Stimulated activated CD8-positive, alpha-beta memory T cell treated with anti-CD3 and anti-CD28 coated beads, Interleukin-12 subunit alpha, Interleukin-12 subunit beta, amount 100 ng/mL, for 24 hours (primary cell): ENCODE data around the gene RAN.
"Not testable (repeated sequence)": the region's sequence is repeated elsewhere in the genome, so short reads cannot be mapped to it uniquely, and the experiment has no call there.

ENCODE experiments used
- DNase-seq: peaks from one replicate; pipeline ENCODE4 v3.0.0-alpha.2; 2020; ENCODE audit errors: extremely low read depth

RAN gene

DNA sequence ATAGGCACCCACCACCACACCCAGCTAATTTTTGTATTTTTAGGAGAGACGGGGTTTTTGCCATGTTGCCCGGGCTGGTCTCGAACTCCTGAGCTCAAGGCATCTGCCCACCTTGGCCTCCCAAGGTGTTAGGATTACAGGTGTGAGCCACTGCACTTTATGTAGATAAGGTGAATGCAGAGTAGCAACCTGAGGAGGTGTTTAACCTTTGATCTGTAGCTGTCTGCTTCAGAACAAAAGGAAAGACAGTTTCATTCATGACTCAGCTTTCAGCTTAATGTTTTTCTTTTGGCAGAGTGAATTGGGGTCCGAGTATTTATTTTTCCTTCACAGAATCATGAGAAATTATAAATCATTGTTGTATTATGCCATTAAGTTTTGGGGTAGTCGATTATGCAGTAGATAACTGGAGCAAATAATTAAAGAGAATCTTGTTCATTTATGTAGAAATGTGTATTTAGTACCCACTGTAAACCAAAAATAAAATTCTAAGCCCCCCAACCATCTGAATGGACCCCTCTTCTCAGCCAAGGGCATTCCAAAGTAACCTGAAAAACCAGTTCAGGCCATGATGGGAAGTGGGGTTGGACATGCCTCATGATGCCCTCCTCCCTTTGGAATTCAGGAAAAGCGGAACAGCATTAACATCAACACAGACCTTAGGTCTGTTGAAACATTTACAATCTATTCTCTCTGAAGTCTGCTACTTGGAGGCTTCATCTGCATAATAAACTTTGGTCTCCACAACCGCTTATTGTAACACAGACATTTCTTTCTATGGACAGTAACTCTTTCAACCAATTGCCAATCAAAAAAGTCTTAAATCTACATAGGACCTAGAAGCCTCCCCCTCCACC, 22.1 kb upstream of the RAN start:
- no peak for DNase-seq

- DNase-seq, result no peak
Measured at GRCh38 chr12:130850418-130851021, 21.3 kb upstream of the RAN start.

GRCh38 chr12:130856088-130856487, 15.8 kb upstream of the RAN start:
- no peak for DNase-seq

GRCh38 chr12:130858084-130858483, 13.8 kb upstream of the RAN start:
- DNase-seq, result no peak

DNA sequence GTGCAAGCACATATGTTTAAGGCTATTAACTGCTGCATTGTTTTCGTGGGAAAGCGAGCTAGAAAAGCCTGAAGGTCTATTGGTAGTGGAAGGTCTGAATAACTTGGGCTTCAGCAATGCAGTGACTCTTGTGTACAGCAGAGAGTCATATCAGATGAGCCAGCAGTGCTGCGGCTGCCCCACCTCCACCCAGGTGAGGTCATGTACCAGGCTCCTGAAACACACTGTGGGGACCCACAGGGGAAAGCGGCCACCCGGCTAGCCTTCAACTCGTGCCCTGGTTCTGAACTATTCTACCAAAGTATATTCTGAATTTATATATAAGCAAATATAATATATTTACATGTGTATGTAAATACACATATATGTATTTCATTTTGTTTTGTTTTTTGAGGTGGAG, 12.7 kb upstream of the RAN start:
- no peak for DNase-seq

DNA sequence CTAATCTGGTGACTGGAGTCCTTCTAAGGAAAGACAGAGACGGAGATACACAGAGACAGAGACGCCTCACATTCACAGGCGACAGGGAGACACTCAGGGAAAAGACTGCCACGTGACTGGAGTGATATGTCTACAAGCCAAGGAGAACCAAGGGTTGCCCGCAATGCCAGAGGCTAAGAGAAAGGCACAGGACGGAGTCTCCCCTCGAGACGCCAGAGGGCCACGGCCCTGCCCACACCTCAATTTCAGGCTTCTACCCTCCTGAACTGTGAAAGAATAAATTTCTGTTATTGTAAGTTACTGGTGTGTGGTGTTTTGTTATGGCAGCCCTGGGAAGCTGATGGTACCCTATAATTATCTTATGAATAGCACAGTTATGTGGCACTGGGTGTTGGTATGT, 11.6 kb upstream of the RAN start:
- no peak for DNase-seq

DNA sequence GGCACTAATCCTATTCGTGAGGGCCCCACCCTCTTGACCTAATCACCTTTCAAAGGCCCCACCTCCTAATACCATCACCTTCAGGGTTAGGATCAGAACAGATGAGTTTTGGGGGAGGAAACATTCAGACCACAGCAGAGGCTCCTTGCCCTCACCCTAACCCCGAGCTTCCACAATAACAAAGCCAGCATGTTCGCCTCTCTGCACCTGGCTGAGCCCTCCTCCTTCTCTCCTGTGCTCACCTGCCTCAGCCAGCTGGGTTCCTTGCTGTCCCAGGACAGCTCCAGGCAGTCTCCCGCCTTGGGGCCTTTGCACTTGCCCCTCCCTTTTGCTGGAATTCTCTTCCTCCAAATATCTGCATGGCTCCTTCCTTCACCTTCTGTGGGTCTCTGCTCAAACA, 9.7 kb upstream of the RAN start:
- no peak for DNase-seq

GRCh38 chr12:130862771-130863170, 9.1 kb upstream of the RAN start:
- not testable (repeated sequence) for DNase-seq

DNA sequence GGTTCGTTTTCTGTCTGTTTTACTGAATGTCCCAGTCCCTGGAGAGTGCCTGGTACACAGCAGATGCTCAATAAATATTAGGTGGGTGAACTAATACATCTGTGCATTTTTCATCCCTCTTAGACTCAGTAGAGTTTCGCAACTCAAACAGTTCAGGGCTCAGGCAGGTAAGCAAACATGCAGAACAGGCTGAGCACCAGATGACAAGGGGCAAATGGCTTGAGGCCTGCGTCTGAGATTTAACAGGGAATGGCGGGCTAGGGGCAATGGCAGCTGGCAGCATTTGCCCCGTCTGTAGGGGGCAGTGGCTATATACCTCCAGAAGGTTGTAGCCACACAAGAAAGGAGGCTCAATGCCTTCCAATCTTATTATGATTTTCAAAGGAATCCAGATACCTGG, 8.6 kb upstream of the RAN start:
- DNase-seq, result no peak

GRCh38 chr12:130868412-130868811, 3.5 kb upstream of the RAN start:
- DNase-seq, result no peak

- peak; percentile 52 for DNase-seq
Measured at GRCh38 chr12:130870442-130871285, 1.2 kb upstream of the RAN start.

DNA sequence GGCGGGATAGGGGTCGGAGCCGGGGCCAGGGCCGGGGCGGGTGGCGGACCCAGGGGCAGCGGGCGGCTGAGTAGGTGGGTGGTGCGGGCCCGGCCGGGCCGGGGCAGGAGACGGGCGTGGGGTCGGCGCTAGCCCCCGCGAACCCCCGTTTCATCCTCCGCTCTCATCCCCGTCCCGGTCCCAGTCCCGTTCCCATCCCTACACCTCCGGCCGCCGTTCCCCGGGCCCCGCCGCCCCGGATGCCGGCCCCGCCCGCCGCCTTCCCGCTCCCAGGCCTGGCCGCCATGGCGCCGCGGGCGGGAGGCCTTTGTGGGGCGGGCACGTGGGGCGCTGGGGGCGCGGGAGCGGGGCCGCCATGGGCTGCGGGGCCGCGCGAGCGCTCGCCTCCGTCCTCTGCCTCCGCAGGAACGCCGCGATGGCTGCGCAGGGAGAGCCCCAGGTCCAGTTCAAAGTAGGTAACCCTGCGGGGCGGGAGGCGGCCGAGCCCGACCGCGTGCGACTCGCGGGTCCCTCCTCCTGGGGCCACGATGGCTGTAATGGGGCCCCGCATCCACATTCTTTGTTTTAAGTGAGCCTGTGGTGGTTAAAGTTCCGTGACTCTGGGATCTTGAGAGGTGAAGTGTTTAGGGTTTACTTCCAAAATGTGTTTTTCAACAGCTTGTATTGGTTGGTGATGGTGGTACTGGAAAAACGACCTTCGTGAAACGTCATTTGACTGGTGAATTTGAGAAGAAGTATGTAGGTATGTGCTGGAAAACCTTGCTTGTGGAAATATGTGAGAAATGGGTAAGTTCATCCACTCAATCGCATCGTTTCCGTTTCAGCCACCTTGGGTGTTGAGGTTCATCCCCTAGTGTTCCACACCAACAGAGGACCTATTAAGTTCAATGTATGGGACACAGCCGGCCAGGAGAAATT, 572 bp downstream of the RAN start:
- DNase-seq, result no peak

- DNase-seq, result no peak
Measured at GRCh38 chr12:130873106-130873795, 1.4 kb downstream of the RAN start.

GRCh38 chr12:130873825-130874224, 2.0 kb downstream of the RAN start:
- DNase-seq, result no peak

- no peak for DNase-seq
Measured at GRCh38 chr12:130874696-130875095, 2.8 kb downstream of the RAN start.

- no peak for DNase-seq
Measured at GRCh38 chr12:130875193-130875592, 3.3 kb downstream of the RAN start.

DNA sequence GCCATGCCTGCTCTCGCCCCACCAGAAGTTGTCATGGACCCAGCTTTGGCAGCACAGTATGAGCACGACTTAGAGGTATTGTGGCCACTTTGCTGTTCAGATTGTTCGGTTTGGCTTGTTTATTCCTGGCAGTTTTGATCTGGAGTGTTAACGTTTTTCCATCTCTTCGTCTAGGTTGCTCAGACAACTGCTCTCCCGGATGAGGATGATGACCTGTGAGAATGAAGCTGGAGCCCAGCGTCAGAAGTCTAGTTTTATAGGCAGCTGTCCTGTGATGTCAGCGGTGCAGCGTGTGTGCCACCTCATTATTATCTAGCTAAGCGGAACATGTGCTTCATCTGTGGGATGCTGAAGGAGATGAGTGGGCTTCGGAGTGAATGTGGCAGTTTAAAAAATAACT, 3.8 kb downstream of the RAN start:
- not testable (repeated sequence) for DNase-seq

GRCh38 chr12:130876297-130876696, 4.4 kb downstream of the RAN start:
- DNase-seq, result no peak

DNA sequence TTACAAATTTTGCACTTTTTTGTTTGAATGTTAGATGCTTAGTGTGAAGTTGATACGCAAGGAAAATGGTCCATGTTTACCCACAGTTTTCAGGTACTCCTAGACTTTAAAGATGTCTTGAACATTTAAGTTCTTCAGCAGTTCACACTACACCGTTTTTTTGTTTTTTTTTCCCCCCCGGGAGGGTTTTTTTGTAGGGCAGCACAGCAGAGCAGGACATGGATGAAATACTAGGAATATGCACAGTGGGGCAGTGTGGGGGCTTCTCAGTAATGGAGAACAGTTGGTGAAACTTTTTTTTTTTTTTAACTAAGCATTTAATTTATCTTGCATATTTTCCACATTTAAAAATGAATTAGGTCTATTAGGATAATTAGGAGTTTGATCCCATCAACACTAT, 4.9 kb downstream of the RAN start:
- no peak for DNase-seq

DNA sequence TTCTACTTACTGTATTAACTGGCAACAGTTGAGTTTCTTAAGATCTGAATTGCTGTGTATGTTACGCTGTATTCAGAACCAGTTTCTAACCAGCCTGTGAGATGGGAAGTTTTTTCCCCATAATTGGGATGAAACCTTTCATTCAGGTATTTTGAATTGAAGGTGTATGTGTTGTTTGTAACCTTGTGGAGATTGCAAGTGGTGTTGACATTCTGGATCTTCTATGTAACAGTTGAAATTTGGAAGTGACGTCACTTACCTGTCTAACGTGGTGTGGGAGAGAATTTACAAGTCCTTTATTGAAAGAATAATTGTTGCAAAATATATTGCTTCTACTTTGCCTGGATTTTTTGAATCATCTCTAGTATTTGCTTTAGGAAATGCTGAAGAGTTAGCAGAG, 5.5 kb downstream of the RAN start:
- no peak for DNase-seq
